ENCODE data around the gene PPP1R27. TPM values are rescaled to one million over a fixed set of nuclear protein-coding genes. Genes with fewer than 3 reads are reported as not detected.

The PPP1R27 gene
- total RNA-seq, 1 donor from 2014 or later, result not detected

DNA sequence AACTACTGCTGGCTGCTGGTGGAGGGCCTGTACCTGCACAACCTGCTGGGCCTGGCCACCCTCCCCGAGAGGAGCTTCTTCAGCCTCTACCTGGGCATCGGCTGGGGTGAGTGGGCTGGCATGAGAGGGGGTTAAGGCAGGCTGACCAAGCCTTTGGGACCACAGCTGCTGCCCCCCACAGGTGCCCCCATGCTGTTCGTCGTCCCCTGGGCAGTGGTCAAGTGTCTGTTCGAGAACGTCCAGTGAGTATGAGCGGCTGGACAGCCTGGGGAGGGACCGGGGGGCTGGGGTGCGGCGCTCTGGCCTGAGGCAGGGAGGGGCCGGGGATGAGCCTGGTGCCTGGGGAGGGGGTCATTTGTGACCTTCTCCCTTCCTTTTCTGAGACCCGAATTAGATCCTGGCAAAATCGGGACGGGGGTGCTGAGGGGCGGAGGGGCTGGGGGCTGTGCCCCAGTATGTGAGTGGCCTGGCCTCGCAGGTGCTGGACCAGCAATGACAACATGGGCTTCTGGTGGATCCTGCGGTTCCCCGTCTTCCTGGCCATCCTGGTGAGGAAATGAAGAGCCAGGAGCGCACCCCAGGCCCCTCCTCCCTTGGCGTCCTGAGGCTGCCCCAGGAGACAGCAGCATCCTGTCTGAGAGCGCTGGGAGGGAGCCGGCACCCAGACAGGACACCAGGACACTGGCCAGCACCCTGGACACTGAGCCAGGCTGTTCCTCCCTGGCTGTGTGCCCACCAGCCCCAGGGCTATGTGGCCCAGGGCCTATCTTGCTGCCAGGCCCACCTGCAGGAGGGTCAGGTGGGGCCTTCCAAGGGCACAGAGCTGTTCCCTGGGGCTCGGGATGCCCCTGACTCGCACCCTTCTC is 22.9 kb downstream of the PPP1R27 start:
- H3K27me3 Mint-ChIP-seq (ENCODE audit: low read depth, unreplicated experiment), result peaks cover 20% of the 10 kb centered on the region

GRCh38 chr17:81810892-81811704 is 23.8 kb downstream of the PPP1R27 start:
- no peak overlapping the region for H3K4me3 Mint-ChIP-seq (ENCODE audit: unreplicated experiment)
- Histone ChIP-seq H2AFZ (ENCODE audit: low read depth, low read length) (no peak overlapping the region), H3K27me3 (ENCODE audit: insufficient read depth, low read length) (peaks cover 12% of the 10 kb centered on the region), H3K79me2 (ENCODE audit: insufficient read depth, low read length) (no peaks in the 10 kb centered on the region), H4K20me1 (ENCODE audit: insufficient read depth, low read length) (no peaks in the 10 kb centered on the region), H3K4me3 (ENCODE audit: insufficient read depth, low read depth, low read length) (no peak overlapping the region), H3K36me3 (ENCODE audit: insufficient read depth, low read length) (no peaks in the 10 kb centered on the region), H3K9ac (ENCODE audit: low read length) (no peak overlapping the region), H3K4me2 (ENCODE audit: low read length) (no peak overlapping the region), H3K9me3 (ENCODE audit: insufficient read depth, low read depth, low read length) (peaks cover 2% of the 10 kb centered on the region), H3K27ac (ENCODE audit: low read depth, low read length) (no peak overlapping the region), H3K4me1 (ENCODE audit: insufficient read depth, low read length) (no peaks in the 10 kb centered on the region)
- TF ChIP-seq EZH2 (IDR thresholded peaks at IDR 0.05; ENCODE audit: insufficient read depth, low read length), result no peak
- no peak for TF ChIP-seq CTCF (IDR thresholded peaks at IDR 0.05; ENCODE audit: insufficient read depth, low read depth, low read length)
- no peak for FAIRE-seq
- peaks cover 6% of the 10 kb centered on the region for H3K9me3 Mint-ChIP-seq (ENCODE audit: unreplicated experiment)
- H3K36me3 Mint-ChIP-seq (ENCODE audit: low read depth, unreplicated experiment), result no peaks in the 10 kb centered on the region
- no peak for DNase-seq (ENCODE audit: low read depth)
- H3K27me3 Mint-ChIP-seq (ENCODE audit: low read depth, unreplicated experiment), result peaks cover 20% of the 10 kb centered on the region
- H3K4me1 Mint-ChIP-seq (ENCODE audit: low read depth, unreplicated experiment), result no peaks in the 10 kb centered on the region
- H3K27ac Mint-ChIP-seq (ENCODE audit: unreplicated experiment), result no peak overlapping the region

More for the DNA sequence above, 22.9 kb downstream of the PPP1R27 start:
- no peaks in the 10 kb centered on the region for H4K20me1 ChIP-seq (ENCODE audit: insufficient read depth, low read length)
- no peaks in the 10 kb centered on the region for H3K36me3 ChIP-seq (ENCODE audit: insufficient read depth, low read length)
- H3K4me3 ChIP-seq (ENCODE audit: insufficient read depth, low read depth, low read length), result no peak overlapping the region
- Mint-ChIP-seq H3K27ac (ENCODE audit: unreplicated experiment) (no peak overlapping the region), H3K36me3 (ENCODE audit: low read depth, unreplicated experiment) (no peaks in the 10 kb centered on the region), H3K9me3 (ENCODE audit: unreplicated experiment) (peaks cover 6% of the 10 kb centered on the region), H3K4me3 (ENCODE audit: unreplicated experiment) (no peak overlapping the region), H3K4me1 (ENCODE audit: low read depth, unreplicated experiment) (no peaks in the 10 kb centered on the region)
- no peaks in the 10 kb centered on the region for H3K4me1 ChIP-seq (ENCODE audit: insufficient read depth, low read length)
- H3K27ac ChIP-seq (ENCODE audit: low read depth, low read length), result no peak overlapping the region
- no peak overlapping the region for H2AFZ ChIP-seq (ENCODE audit: low read depth, low read length)
- no peak for FAIRE-seq
- peaks cover 2% of the 10 kb centered on the region for H3K9me3 ChIP-seq (ENCODE audit: insufficient read depth, low read depth, low read length)
- H3K9ac ChIP-seq (ENCODE audit: low read length), result no peak overlapping the region
- no peak for DNase-seq (ENCODE audit: low read depth)
- H3K79me2 ChIP-seq (ENCODE audit: insufficient read depth, low read length), result no peaks in the 10 kb centered on the region
- no peak for TF ChIP-seq EZH2 (IDR thresholded peaks at IDR 0.05; ENCODE audit: insufficient read depth, low read length)
- no peak for TF ChIP-seq CTCF (IDR thresholded peaks at IDR 0.05; ENCODE audit: insufficient read depth, low read depth, low read length)
- H3K4me2 ChIP-seq (ENCODE audit: low read length), result no peak overlapping the region
- H3K27me3 ChIP-seq (ENCODE audit: insufficient read depth, low read length), result peaks cover 8% of the 10 kb centered on the region
